GM19438 (cell line): Measurements from ENCODE around the gene CLEC5A.
"Not testable (repeated sequence)": the region's sequence is repeated elsewhere in the genome, so short reads cannot be mapped to it uniquely, and the experiment has no call there.

ENCODE experiments used
- ATAC-seq: cut with Tn5 transposase; IDR thresholded peaks from one replicate; pipeline ENCODE4 v1.9.1; 2021; ENCODE audit warnings: low read depth; ENCODE audit not compliant: unreplicated experiment

CLEC5A gene

DNA sequence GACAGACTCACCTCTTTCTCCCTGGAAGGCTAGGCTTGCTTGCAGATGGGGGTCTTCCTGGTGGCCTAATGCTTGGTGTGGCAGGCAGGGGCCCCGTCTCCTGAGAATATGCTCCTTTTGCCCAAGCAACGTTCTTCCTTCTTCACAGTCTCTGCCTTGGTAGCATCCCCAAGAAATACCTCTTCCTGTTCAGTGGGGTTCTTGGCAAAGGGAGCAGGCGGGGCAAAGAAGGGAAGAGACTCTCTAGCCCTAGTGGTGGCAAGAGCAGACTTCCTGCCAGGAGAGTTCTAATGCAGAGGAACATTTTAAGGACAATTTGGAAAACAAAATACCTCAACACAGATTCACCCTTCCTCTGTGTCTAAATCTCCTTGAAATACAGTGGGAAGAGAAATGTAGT is at the start of gene CLEC5A:
TSS of gene CLEC5A (minus strand) at position 179 of the 400 bp plus-strand sequence. CDS start 682 bp downstream, outside the sequence.
- no peak for ATAC-seq

DNA sequence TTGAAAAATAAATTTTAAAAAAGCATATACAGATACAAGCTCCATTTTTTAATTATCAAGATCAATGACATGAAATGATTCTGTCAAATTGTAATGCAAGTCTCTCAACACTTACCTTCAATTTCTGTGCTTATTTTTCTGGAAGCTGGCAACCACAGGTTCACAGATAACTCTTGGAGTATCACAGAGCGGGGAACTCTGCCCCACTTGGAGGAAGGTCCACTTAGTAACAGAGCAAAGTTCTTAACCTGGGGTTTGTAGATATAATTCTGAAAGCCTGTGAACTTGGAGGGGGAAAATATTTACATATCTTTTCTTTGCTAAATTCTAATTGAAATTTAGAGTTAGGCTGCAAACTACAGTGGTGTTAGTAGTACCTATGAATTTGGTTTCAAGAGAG is 46.6 kb upstream of the CLEC5A start:
- ATAC-seq = no peak

- ATAC-seq = no peak
Observed at GRCh38 chr7:141992688-141993087, 45.9 kb upstream of the CLEC5A start.

DNA sequence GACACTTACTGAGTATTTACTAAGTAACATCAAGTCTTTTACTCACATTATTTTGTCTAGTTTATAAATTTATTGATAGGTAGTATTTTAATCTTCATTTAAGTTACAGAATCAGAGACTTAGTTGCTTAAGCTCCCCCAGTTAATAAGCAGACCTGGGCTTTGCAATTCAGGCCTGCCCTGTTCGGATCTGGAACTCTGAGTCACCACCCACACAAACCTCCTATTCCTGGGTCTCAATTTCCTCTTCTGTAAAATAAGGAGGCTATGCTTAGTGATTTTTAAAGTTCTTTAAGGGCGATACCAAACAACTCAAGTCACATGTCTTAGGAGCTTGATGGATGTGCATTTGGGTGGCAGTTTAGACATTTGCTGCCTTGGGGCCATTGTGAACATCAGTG is 45.4 kb upstream of the CLEC5A start:
- no peak for ATAC-seq

DNA sequence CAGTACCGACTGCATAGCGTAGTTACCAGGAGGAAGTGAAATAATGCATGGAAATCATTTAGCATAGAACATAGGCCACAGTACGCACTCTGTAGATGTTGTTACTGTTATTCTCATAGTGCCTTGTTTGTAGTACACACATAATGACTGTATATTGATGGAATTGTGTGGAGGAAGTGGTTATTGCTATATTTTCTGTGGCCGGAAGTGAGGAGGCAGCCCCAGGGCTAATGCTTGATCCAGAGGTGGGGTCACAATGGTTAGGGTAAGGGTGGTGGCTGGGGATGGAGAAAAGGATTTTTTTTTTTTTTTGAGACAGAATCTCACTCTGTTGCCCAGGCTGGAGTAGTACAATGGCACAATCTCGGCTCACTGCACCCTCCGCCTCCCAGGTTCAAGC is 44.4 kb upstream of the CLEC5A start:
- no peak for ATAC-seq

DNA sequence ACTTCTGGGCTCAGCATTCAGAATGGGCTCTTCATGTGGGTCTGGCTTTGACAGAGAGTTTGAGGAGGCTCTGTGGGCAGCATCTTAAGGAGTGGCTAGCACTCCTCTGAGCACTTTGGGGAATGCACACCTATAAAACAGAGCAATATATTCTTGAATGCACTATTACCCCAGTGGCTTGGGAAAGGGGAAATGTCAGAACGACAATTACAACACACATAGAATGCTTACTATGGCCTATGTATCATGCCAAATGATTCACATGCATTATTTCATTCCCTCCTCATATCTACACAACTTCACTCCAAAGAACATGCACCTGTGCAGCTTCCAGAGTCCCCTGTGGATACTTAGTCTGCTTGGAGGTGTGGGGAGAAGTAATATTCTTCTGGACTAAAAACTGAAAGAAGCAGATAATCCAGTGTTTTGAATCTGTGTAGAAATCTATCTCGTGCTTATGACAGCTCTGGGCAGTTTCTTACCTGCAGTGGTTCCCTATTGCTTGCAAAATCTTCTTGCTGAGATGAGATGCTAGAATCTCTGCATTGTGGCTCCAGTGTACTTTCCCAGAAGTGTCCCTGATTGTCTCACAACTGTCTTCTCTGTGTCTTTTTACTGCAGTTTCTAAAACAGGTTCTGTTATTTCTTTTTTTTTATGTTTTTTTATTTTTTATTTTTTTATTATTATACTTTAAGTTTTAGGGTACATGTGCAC is 43.4 kb upstream of the CLEC5A start:
- no peak for ATAC-seq

GRCh38 chr7:141987803-141988202 is 41.0 kb upstream of the CLEC5A start:
- ATAC-seq = not testable (repeated sequence)

DNA sequence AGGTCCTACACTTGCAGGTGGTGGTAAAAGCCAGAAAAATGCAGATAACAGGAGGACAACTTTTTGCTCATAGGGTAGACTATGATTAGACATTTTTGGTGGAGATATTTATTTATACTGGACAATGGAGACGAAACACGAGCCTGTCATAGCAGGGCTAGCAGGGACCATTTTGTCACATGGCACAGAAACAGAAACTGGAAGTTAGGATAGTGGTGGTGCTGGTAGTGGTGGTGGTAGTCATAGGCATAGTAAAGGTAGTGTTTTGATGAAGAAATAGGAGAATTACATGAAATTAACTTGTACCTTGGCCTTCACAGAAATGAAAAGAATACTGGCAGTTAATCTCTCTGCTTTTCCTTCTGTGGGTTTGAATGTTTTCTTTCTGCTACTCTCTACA is 40.1 kb upstream of the CLEC5A start:
- ATAC-seq = no peak

DNA sequence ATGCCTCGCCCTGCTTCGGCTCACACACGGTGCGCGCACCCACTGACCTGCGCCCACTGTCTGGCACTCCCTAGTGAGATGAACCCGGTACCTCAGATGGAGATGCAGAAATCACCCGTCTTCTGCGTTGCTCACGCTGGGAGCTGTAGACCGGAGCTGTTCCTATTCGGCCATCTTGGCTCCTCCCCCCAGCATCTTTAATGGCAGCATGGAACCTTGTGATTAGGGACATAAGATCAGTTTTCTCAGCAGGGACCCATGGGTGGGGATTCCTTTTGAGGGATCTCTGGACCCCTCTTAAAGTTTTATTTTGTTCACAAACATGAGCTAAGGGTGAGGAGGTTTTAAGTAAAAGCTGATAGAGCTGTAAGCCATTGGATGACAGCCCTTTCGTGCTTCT is 39.2 kb upstream of the CLEC5A start:
- ATAC-seq = not testable (repeated sequence)

DNA sequence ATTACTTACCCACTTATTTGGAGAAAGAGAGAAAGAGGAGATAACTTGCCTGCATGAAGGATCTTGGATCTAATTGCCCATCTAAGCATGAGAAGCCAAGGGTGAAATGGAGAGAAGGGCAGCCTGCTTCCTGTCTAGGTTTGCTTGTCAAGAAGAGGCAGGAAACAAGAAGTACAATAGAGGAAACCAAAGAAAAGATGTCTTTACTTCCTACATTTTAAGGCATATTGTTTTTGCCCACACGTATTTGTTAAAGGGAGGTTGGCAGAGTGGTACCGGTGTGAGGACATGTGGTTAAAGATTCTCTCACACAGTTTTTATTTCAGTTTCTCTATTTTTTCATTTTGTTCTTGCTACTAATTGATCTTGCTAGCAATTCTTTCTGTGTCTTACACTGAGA is 32.8 kb upstream of the CLEC5A start:
- no peak for ATAC-seq

DNA sequence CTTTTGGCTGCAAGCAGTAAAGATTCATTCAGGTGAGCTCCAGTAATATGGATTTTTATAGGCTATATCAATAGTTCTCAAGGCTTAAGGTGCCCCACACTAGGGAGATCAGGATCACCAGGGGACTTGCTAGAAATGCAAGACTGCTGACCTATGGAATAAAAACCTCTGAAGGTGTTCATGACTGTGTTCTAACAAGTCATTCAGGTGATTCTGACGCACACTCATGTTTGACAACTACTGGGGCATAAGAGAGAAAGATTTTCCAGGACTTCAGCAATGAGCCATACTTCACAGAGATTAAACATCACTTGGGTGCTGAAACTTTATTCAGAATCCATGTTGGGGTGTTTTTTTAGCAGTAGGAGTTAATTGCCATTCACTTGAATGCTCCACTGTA is 31.6 kb upstream of the CLEC5A start:
- no peak for ATAC-seq

- ATAC-seq = no peak
Observed at GRCh38 chr7:141976524-141977245, 29.9 kb upstream of the CLEC5A start.

- peak; percentile 82 for ATAC-seq
Observed at GRCh38 chr7:141975806-141976523, 29.2 kb upstream of the CLEC5A start.

DNA sequence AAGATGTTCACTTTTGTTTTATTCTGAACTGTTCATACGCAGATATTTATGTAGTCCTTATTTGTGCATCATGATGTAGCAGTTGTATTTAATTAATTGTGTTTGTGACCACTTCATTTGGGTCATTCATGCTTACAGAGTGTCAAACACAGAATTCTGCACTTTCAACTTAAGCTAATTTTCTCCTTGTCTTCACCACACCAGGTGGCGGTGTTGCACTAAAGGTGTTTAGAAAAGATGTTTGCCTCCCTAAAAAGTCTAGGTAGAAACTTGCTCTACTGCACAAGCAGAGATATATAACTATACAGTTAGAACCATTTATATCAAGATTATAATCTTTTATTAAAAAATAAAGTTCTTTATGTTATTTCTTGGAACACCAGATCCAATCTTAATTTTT is 28.1 kb upstream of the CLEC5A start:
- no peak for ATAC-seq

- no peak for ATAC-seq
Observed at GRCh38 chr7:141973673-141974072, 26.9 kb upstream of the CLEC5A start, which contains the start of gene TAS2R38. TSS of gene TAS2R38 (minus strand) at chr7:141973773. CDS start at chr7:141973689, 84 bp downstream.

DNA sequence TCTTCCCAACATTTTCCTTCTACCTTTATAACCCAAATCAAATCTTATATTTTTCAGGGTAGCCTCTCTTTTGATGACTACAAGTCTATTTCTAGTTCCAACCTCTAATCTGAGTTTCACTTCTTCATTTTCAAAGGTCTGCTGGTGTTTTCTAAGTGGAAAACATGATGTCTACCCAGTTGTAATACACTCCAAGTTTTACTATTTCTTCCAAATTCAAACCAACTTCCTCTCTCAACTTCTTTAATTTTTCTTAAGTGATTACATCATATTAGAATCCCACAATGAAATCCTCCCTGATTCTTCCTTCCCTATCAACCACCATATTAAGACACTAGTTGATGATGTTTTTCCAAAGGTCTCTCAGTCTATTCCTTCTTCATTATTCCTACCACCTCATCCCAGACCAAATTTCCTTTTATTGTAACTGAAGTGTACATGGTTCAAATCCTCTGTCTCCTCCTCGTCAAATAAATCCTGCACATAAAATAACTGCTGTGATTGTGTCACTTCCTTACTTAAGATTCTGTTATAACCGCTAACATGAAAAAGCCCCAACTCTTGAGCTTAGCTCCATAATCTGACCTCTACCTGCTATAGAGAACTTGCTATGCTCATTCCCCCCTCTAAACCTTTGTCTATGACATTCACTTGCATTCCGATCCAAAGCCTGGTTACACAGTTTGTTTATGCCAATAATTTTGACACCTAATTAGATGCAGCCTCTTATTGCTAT is 14.1 kb upstream of the CLEC5A start:
- ATAC-seq = no peak

GRCh38 chr7:141956084-141956483 is 9.3 kb upstream of the CLEC5A start:
- ATAC-seq = no peak

GRCh38 chr7:141954334-141954733 is 7.6 kb upstream of the CLEC5A start:
- ATAC-seq = no peak

GRCh38 chr7:141952461-141952860 is 5.7 kb upstream of the CLEC5A start:
- ATAC-seq = no peak

GRCh38 chr7:141950806-141951205 is 4.0 kb upstream of the CLEC5A start:
- ATAC-seq = no peak

DNA sequence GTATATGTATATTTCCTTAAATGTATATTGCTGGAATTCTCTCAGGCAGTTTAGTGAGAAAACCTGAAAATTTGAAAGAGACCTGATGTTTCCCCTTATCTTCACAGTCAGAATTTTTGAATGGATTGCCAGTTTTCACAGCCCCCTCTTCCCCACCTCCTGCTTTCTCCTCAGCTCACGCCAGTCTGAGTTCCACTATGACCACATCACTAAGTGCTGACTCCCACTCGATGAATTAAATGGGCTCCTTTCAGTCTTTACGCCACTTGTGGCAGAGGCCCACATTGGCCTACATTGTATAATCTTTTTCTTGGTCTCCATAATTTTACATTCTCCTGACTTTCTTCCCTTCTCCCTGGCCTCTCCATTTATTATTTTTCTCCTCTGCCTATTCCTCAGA is 3.1 kb upstream of the CLEC5A start:
- no peak for ATAC-seq
